Measurements from ENCODE around the gene DNAJC30.

DNAJC30 gene

DNA sequence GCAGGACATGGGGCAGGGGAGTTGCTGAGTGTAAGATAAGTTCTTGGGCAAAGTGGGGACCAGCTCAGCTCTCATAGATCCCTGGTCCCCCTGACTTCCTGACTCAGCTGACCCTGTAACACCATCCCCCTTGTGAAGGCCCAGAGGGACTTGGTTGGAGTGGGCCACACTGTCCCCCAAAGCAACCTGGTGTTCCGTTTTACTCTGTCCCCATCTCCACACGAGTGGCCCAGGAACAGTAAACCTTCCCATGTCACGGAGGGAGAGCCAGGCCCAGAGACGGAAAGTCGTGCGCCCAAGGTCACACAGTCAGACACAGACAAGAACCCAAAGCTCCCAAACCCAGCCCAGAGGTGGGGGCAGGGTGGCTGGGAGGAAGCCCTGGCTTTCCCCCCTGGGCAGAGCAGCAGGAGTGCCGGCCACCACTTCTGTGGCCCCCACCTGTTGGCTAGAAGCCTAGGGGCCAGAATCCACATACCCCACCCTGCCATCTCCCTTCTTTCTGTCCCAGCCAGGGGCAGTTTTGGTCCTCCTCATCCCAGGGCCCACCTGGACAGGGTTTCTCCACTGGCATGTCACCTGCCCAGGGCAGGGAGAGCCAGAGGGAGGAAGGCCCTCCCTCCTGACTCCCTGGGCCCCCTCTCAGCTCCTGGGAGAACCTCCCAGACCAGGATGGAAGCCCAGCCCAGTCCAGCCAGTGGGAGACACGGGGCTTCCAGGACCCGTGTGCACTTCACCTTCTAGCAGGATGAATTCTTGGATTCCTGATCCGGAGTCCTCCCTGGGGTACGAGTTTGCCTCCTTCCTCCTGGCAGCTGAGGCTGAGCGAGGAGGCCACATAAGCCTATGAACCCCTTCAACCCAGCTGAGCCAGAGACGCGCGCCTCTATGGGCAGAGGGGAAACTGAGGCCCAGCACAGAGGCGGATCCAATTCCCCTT, 36.2 kb downstream of the DNAJC30 start:
- no peak for DNase-seq

DNA sequence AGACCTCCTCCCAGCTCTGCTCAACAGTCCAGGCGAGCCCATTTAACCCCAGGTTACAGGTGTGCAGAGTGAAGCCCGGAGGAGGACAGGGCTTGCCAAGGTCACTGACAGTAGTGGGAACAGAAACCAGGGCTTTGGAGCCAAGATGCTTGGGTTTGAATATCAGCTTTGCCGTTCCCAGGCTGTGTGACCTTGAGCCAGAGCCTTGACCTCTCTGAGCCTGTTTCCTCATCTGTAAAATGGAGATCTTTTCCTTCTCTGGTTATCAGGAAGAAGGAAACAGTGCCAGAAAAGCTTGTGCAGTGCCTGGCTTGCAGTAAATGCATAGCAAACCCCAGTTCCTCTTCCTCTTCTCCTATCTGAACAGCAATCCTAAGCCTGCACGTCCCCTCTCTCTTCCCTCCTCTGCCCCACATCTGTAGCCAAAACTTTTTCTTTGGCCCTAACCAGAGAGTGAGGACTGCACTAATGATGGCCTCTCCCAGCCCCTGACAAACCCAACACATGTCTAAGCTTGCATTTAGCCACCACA, 37.5 kb downstream of the DNAJC30 start:
- no peak for DNase-seq

DNA sequence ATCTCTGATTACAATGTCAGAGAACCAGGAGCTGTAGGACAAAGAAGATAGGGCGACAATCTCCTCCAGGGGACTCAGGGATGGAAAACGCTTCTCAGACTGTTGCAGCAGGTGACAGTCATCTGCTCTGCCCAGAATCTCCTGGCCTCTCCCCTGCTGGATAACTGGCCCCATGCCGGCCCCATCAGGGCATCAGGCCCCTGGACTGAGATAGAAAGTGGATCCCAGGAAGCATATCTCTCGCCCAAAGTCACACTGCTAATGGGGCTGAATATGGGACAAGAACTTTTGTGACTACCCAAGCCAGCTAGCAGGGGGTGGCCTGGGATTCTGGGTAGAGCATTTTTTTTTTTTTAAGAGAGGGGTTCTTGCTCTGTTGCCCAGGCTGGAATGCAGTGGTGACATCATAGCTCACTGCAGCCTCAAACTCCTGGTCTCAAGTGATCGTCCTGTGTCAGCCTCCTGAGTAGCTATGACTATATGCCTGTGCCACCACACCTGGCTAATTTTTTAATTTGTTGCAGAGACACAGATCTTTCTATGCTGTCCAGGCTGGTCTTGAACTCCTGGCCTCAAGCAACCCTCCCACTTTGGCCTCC, 38.5 kb downstream of the DNAJC30 start:
- no peak for DNase-seq

DNA sequence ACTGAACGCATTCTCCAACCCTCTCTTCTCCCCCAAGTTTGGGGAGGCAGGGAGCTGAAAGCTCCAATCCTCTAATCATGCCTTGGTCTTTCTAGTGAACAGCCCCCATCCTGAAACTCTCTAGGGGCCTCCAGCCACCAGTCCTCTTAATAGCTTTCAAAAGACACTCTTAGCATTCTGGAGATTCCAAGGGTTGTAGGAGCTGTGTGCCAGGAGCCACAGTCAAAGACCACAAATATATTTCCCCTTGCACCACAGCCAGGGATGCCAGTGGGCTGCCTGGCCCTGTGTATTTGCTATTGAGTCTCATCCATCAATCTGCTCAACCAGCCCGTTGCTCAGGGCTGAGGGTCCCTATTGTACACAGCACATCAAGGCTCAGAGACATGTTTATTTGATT, 40.4 kb downstream of the DNAJC30 start:
- no peak for DNase-seq

DNA sequence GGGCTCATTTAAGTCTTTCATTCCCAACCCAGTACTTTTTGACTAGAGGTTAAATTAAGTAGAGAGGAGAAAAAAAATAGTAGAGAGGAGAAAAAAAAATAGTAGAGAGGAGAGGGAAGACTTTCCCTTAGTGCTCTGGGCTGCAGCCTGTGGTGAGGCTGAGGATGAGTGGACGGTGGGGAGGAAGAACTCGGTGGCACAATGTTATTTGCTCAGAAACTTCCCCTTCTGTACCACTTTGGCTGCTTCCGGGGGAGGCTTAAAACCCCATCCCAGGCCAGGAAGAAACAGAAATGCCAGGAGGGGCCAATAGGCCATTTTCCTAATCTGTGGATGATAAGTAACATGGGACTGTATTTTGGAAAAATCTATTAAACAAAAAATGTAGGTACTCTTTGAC, 44.3 kb downstream of the DNAJC30 start:
- DNase-seq = no peak

DNA sequence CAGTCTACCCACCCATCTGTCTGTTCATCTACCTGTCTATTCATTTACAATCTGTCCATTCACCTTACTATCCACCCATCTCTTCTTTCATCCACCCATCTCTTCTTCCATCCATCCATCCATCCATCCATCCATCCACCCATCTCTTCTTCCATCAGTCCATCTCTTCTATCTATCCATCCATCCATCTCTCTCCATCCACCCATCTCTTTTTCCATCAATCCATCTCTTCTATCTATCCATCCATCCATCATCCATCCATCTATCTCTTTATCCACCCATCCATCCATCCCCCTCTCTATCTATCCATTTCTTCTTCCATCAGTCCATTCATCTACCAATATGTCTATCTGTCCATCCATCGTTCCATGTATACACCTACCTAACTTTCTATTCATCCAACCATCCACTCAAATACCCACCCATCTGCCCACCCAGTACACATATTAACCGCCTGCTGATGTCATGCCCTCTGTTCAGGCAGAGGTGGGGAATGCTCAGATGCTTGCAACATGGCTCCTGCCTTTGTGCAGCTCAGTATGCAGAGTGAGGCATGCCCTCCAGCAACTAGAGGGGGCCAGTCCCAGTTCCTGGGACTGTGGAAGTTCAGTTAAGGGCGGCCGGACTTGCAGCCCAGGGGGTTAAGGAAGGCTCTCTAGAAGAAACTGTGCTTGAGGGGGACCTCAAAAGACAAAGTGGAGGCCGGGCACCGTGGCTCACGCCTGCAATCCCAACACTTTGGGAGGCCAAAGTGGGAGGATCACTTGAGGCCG, 47.6 kb downstream of the DNAJC30 start:
- DNase-seq = no peak

DNA sequence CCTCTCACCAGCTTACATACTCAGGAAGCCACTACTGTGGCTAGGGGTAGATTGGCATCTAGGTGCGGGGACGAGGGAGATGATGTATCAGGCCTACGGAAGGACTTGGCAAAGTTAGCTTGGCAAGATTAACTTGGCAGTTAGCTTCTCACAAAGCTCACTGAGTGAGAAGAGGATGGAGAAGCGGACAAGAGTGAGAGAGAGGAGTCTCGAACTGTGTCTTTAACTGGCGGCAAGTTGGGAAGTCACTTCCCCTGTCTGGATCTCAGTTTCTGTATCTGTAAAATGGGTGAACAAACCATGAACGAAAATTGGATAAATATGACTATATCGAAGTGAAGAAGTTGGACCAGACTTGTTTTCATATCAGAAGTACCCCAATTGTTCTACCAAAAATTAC, 49.4 kb downstream of the DNAJC30 start:
- DNase-seq = no peak

DNA sequence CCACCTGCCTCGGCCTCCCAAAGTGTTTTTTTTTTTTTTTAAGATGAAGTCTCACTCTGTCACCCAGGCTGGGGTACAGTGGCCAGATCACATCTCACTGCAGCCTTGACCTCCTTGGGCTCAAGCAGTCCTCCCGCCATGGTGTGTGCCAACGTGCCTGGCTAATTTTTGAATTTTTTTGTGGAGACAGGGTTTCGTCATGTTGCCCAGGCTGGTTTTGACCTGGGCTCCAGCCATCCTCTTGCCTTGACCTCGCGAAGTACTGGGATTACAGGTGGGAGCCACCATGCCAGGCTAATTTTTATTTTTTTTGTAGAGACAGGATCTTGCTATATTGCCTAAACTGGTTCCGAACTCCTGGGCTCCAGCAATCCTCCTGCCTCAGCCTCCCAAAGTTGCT, 49.9 kb downstream of the DNAJC30 start:
- no peak for DNase-seq

DNA sequence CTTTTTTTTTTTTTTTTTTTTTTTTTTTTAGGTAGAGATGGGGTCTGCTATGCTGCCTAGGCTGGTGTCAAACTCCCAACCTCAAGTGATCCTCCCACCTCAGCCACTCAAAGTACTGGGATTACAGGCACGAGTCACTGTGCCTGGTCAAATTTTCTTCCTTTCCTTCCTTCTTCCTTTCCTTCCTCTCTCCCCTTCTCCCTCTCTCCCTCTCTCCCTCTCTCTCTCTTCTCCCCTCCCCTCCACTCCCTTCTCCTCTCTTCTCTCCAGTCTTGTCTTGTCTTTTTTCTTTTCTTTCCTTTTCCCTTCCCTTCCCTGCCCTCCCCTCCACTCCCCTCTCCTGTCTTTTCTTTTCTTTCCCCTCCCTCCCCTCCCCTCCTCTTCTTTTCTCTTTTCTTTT, 51.7 kb downstream of the DNAJC30 start:
- DNase-seq = no peak
